Measurements from ENCODE around the gene TRAF5.
"Not testable (repeated sequence)": the region's sequence is repeated elsewhere in the genome, so short reads cannot be mapped to it uniquely, and the experiment has no call there.

The TRAF5 gene

GRCh38 chr1:211384524-211384923 lies 57.9 kb downstream of the TRAF5 start:
- no peak overlapping the region for H3K9ac ChIP-seq (ENCODE audit: low read length)
- no peaks in the 10 kb centered on the region for H3K27me3 ChIP-seq (ENCODE audit: low read length)
- TF ChIP-seq EZH2phosphoT487 (conservative IDR thresholded peaks at IDR 0.05; ENCODE audit: low read length) (no peak), CTCF (IDR thresholded peaks at IDR 0.05; ENCODE audit: insufficient read depth, low read length, poor library complexity, severe bottlenecking) (no peak)
- H3K4me3 ChIP-seq (ENCODE audit: insufficient read depth, low read length, poor library complexity, severe bottlenecking): no peak overlapping the region
- no peaks in the 10 kb centered on the region for H3K36me3 ChIP-seq (ENCODE audit: low read length)
- H3K27ac ChIP-seq (ENCODE audit: low read depth, low read length): no peak overlapping the region
- H3K9me3 ChIP-seq (ENCODE audit: insufficient read depth, low read length): no peaks in the 10 kb centered on the region
- H3F3A ChIP-seq (ENCODE audit: insufficient read depth): peaks cover 23% of the 10 kb centered on the region; the same call in 1 of the 2 replicates
- H3K9me2 ChIP-seq (replicated peaks; ENCODE audit: insufficient read depth, low read length): no peaks in the 10 kb centered on the region
- no peaks in the 10 kb centered on the region for H3K79me2 ChIP-seq (ENCODE audit: insufficient read depth, low read length)
- no peaks in the 10 kb centered on the region for H4K20me1 ChIP-seq (ENCODE audit: low read depth, low read length)
- H2AFZ ChIP-seq (ENCODE audit: low read depth, low read length, severe bottlenecking): no peak overlapping the region
- H3K4me2 ChIP-seq (ENCODE audit: low read depth, low read length, poor library complexity, severe bottlenecking): no peak overlapping the region

- no peak overlapping the region for H3K4me2 ChIP-seq (ENCODE audit: low read depth, low read length, poor library complexity, severe bottlenecking)
- no peaks in the 10 kb centered on the region for H3K36me3 ChIP-seq (ENCODE audit: low read length)
- H3K9ac ChIP-seq (ENCODE audit: low read length): no peak overlapping the region
- H4K20me1 ChIP-seq (ENCODE audit: low read depth, low read length): no peaks in the 10 kb centered on the region
- TF ChIP-seq EZH2phosphoT487 (conservative IDR thresholded peaks at IDR 0.05; ENCODE audit: low read length) (no peak), CTCF (IDR thresholded peaks at IDR 0.05; ENCODE audit: insufficient read depth, low read length, poor library complexity, severe bottlenecking) (no peak)
- H3K9me2 ChIP-seq (replicated peaks; ENCODE audit: insufficient read depth, low read length): no peaks in the 10 kb centered on the region
- H3F3A ChIP-seq (ENCODE audit: insufficient read depth): peaks cover 8% of the 10 kb centered on the region; the same call in 1 of the 2 replicates
- no peak overlapping the region for H3K27ac ChIP-seq (ENCODE audit: low read depth, low read length)
- H3K9me3 ChIP-seq (ENCODE audit: insufficient read depth, low read length): no peaks in the 10 kb centered on the region
- no peak overlapping the region for H2AFZ ChIP-seq (ENCODE audit: low read depth, low read length, severe bottlenecking)
- H3K27me3 ChIP-seq (ENCODE audit: low read length): no peaks in the 10 kb centered on the region
- no peaks in the 10 kb centered on the region for H3K79me2 ChIP-seq (ENCODE audit: insufficient read depth, low read length)
- no peak overlapping the region for H3K4me3 ChIP-seq (ENCODE audit: insufficient read depth, low read length, poor library complexity, severe bottlenecking)
These were observed 60.3 kb downstream of the TRAF5 start for GRCh38 chr1:211386921-211387320.

- not testable (repeated sequence) for H3K9me2 ChIP-seq (replicated peaks; ENCODE audit: insufficient read depth, low read length); H3K27me3 ChIP-seq (ENCODE audit: low read length); H3K9ac ChIP-seq (ENCODE audit: low read length); H3F3A ChIP-seq (ENCODE audit: insufficient read depth); H4K20me1 ChIP-seq (ENCODE audit: low read depth, low read length); H3K79me2 ChIP-seq (ENCODE audit: insufficient read depth, low read length); H3K27ac ChIP-seq (ENCODE audit: low read depth, low read length); H3K4me3 ChIP-seq (ENCODE audit: insufficient read depth, low read length, poor library complexity, severe bottlenecking); H2AFZ ChIP-seq (ENCODE audit: low read depth, low read length, severe bottlenecking); H3K4me2 ChIP-seq (ENCODE audit: low read depth, low read length, poor library complexity, severe bottlenecking); H3K36me3 ChIP-seq (ENCODE audit: low read length); H3K9me3 ChIP-seq (ENCODE audit: insufficient read depth, low read length)
These were observed 64.2 kb downstream of the TRAF5 start for GRCh38 chr1:211390829-211391228.

- no peaks in the 10 kb centered on the region for H3K9me2 ChIP-seq (replicated peaks; ENCODE audit: insufficient read depth, low read length)
- no peaks in the 10 kb centered on the region for H3K9me3 ChIP-seq (ENCODE audit: insufficient read depth, low read length)
- H3F3A ChIP-seq (ENCODE audit: insufficient read depth): no peaks in the 10 kb centered on the region
- H2AFZ ChIP-seq (ENCODE audit: low read depth, low read length, severe bottlenecking): no peak overlapping the region
- H3K4me2 ChIP-seq (ENCODE audit: low read depth, low read length, poor library complexity, severe bottlenecking): no peak overlapping the region
- H3K4me3 ChIP-seq (ENCODE audit: insufficient read depth, low read length, poor library complexity, severe bottlenecking): no peak overlapping the region
- H3K27me3 ChIP-seq (ENCODE audit: low read length): no peaks in the 10 kb centered on the region
- no peak for TF ChIP-seq CTCF (IDR thresholded peaks at IDR 0.05; ENCODE audit: insufficient read depth, low read length, poor library complexity, severe bottlenecking)
- no peak for TF ChIP-seq EZH2phosphoT487 (conservative IDR thresholded peaks at IDR 0.05; ENCODE audit: low read length)
- H3K36me3 ChIP-seq (ENCODE audit: low read length): no peaks in the 10 kb centered on the region
- no peak overlapping the region for H3K9ac ChIP-seq (ENCODE audit: low read length)
- no peaks in the 10 kb centered on the region for H3K79me2 ChIP-seq (ENCODE audit: insufficient read depth, low read length)
- no peaks in the 10 kb centered on the region for H4K20me1 ChIP-seq (ENCODE audit: low read depth, low read length)
- no peak overlapping the region for H3K27ac ChIP-seq (ENCODE audit: low read depth, low read length)
These were observed 66.6 kb downstream of the TRAF5 start for GRCh38 chr1:211393203-211393602.

GRCh38 chr1:211398266-211398930 lies 71.8 kb downstream of the TRAF5 start:
- not testable (repeated sequence) for H3K27ac ChIP-seq (ENCODE audit: low read depth, low read length); H3F3A ChIP-seq (ENCODE audit: insufficient read depth); H3K9me2 ChIP-seq (replicated peaks; ENCODE audit: insufficient read depth, low read length); H3K9me3 ChIP-seq (ENCODE audit: insufficient read depth, low read length); H3K79me2 ChIP-seq (ENCODE audit: insufficient read depth, low read length); H3K9ac ChIP-seq (ENCODE audit: low read length); H3K36me3 ChIP-seq (ENCODE audit: low read length); H3K4me3 ChIP-seq (ENCODE audit: insufficient read depth, low read length, poor library complexity, severe bottlenecking); H2AFZ ChIP-seq (ENCODE audit: low read depth, low read length, severe bottlenecking); H4K20me1 ChIP-seq (ENCODE audit: low read depth, low read length); H3K27me3 ChIP-seq (ENCODE audit: low read length); H3K4me2 ChIP-seq (ENCODE audit: low read depth, low read length, poor library complexity, severe bottlenecking)
